WTC11 (cell line): Measurements from ENCODE around the gene WFS1. TPM values are rescaled to one million over a fixed set of nuclear protein-coding genes. Genes with fewer than 3 reads are reported as not detected.

Source experiments
- ATAC-seq: fragments of 200-7000 bp; cut with Tn5 transposase; 2 replicates; pipeline ENCODE4 v1.10.0; 2021; ENCODE audit warnings: mild to moderate bottlenecking, moderate library complexity
- CTCF ChIA-PET: fragments of 300-600 bp; sonication (Branson Sonifier 250); formaldehyde crosslinking; loops from one replicate; lab custom pipeline; 2021; ENCODE audit warnings: antibody characterized with exemption; lab: Charles Lee
- POLR2A ChIA-PET: fragments of 350-600 bp; sonication (Branson Sonifier 250); formaldehyde crosslinking; loops from one replicate; lab custom pipeline; 2021; ENCODE audit warnings: antibody characterized with exemption; lab: Charles Lee
- DNase-seq: peaks from one replicate; pipeline ENCODE4 v3.0.0; 2021; ENCODE audit warnings: low spot score
- H3K27ac Mint-ChIP-seq: 2 replicates; pipeline ENCODE4 v1.8.0; 2021; ENCODE audit warnings: mixed read lengths
- H3K27me3 Mint-ChIP-seq: 2 replicates; pipeline ENCODE4 v1.8.0; 2021; ENCODE audit warnings: low read depth, mild to moderate bottlenecking, moderate library complexity, mixed read lengths
- H3K36me3 Mint-ChIP-seq: 2 replicates; pipeline ENCODE4 v1.8.0; 2021; ENCODE audit warnings: mixed read lengths
- H3K4me1 Mint-ChIP-seq: 2 replicates; pipeline ENCODE4 v1.8.0; 2022; ENCODE audit warnings: mixed read lengths
- H3K4me3 Mint-ChIP-seq: 2 replicates; pipeline ENCODE4 v1.8.0; 2021; ENCODE audit warnings: mild to moderate bottlenecking, moderate library complexity, mixed read lengths
- H3K9me3 Mint-ChIP-seq: 2 replicates; pipeline ENCODE4 v1.8.0; 2021; ENCODE audit warnings: mixed read lengths
- AR ChIP-seq: fragments of 250-450 bp; sonication (Bioruptor Pico); IDR thresholded peaks from 2 replicates; pipeline ENCODE4 v1.9.0; 2021; ENCODE audit warnings: mild to moderate bottlenecking
- CREB1 ChIP-seq: sonication (generic); formaldehyde crosslinking; IDR thresholded peaks from 2 replicates; pipeline ENCODE4 v1.8.0; 2023; ENCODE audit warnings: mild to moderate bottlenecking, missing genetic modification reagents
- E2F1 ChIP-seq: sonication (generic); formaldehyde crosslinking; IDR thresholded peaks from 2 replicates; pipeline ENCODE4 v1.8.0; 2022; ENCODE audit warnings: mild to moderate bottlenecking, missing genetic modification reagents
- EMX1 ChIP-seq: fragments of 250-450 bp; sonication (Bioruptor Pico); IDR thresholded peaks from 2 replicates; pipeline ENCODE4 v1.8.0; 2021; ENCODE audit warnings: mild to moderate bottlenecking
- ESRRA ChIP-seq: sonication (generic); formaldehyde crosslinking; IDR thresholded peaks from 2 replicates; pipeline ENCODE4 v1.8.1; 2022; ENCODE audit warnings: mild to moderate bottlenecking, missing genetic modification reagents, borderline replicate concordance
- GTF2I ChIP-seq: fragments of 250-450 bp; sonication (Bioruptor Pico); conservative IDR thresholded peaks from 2 replicates; pipeline ENCODE4 v1.4.0; 2021; ENCODE audit warnings: mild to moderate bottlenecking
- HMGA2 ChIP-seq: fragments of 250-450 bp; sonication (Bioruptor Pico); IDR thresholded peaks from 2 replicates; pipeline ENCODE4 v1.4.0; 2021; ENCODE audit warnings: mild to moderate bottlenecking, moderate library complexity
- NFATC4 ChIP-seq: fragments of 250-450 bp; sonication (Bioruptor Pico); IDR thresholded peaks from 2 replicates; pipeline ENCODE4 v1.9.0; 2021; ENCODE audit warnings: mild to moderate bottlenecking
- NFYB ChIP-seq: sonication (generic); formaldehyde crosslinking; conservative IDR thresholded peaks from 2 replicates; pipeline ENCODE4 v1.8.0; 2022; ENCODE audit warnings: low read depth, missing genetic modification reagents
- PREB ChIP-seq: sonication (generic); formaldehyde crosslinking; IDR thresholded peaks from 2 replicates; pipeline ENCODE4 v1.8.1; 2022; ENCODE audit warnings: mild to moderate bottlenecking, missing genetic modification reagents, moderate library complexity, borderline replicate concordance
- TCF7 ChIP-seq: sonication (generic); formaldehyde crosslinking; IDR thresholded peaks from 2 replicates; pipeline ENCODE4 v1.8.0; 2022; ENCODE audit warnings: mild to moderate bottlenecking, low read depth, missing genetic modification reagents, moderate library complexity
- ZNF138 ChIP-seq: sonication (generic); formaldehyde crosslinking; conservative IDR thresholded peaks from 2 replicates; pipeline ENCODE4 v1.8.1; 2022; ENCODE audit warnings: mild to moderate bottlenecking, moderate library complexity, missing genetic modification reagents
- ZNF232 ChIP-seq: sonication (generic); formaldehyde crosslinking; IDR thresholded peaks from 2 replicates; pipeline ENCODE4 v1.8.0; 2022; ENCODE audit warnings: mild to moderate bottlenecking, missing genetic modification reagents
- ZNF263 ChIP-seq: sonication (generic); formaldehyde crosslinking; IDR thresholded peaks from 2 replicates; pipeline ENCODE4 v1.8.1; 2022; ENCODE audit warnings: low read depth, mild to moderate bottlenecking, moderate library complexity, missing genetic modification reagents
- ZNF317 ChIP-seq: sonication (generic); formaldehyde crosslinking; IDR thresholded peaks from 2 replicates; pipeline ENCODE4 v1.8.1; 2023; ENCODE audit warnings: low read depth, mild to moderate bottlenecking, moderate library complexity, missing genetic modification reagents, borderline replicate concordance
- ZNF425 ChIP-seq: fragments of 250-450 bp; sonication (Bioruptor Pico); conservative IDR thresholded peaks from 2 replicates; pipeline ENCODE4 v1.9.0; 2021; ENCODE audit warnings: mild to moderate bottlenecking
- total RNA-seq: library from RNA; stranded (reverse); gene quantifications from 3 replicates; pipeline ENCODE4 v1.2.3, GENCODE V29; 2021

WFS1 gene
- total RNA-seq, 1 experiment from 2014 or later = 34.7 TPM

- H3K9me3 Mint-ChIP-seq = no peaks in the 10 kb centered on the region
These were observed 39.8 kb upstream of the WFS1 start for GRCh38 chr4:6229671-6230501.

GRCh38 chr4:6230502-6230785 is 39.2 kb upstream of the WFS1 start:
- no peaks in the 10 kb centered on the region; the same call in 1 of the 2 replicates for H3K4me1 Mint-ChIP-seq
- POLR2A ChIA-PET = no interaction called here
- no peak for DNase-seq
- TF ChIP-seq ZNF232 (CRISPR knock-in tag) (no peak), ZNF425 (CRISPR knock-in tag) (no peak), HMGA2 (no peak), ZNF263 (CRISPR knock-in tag) (no peak), ZNF138 (no peak), PREB (no peak), TCF7 (CRISPR knock-in tag) (no peak), AR (no peak), EMX1 (CRISPR knock-in tag) (no peak), NFYB (CRISPR knock-in tag) (no peak), ZNF317 (CRISPR knock-in tag) (no peak), NFATC4 (CRISPR knock-in tag) (no peak), ESRRA (CRISPR knock-in tag) (no peak), E2F1 (CRISPR knock-in tag) (no peak), GTF2I (CRISPR knock-in tag) (no peak)
- TF ChIP-seq, all 79 proteins: peak for 0
- no peaks in the 10 kb centered on the region for H3K9me3 Mint-ChIP-seq
- H3K27ac Mint-ChIP-seq = no peak overlapping the region
- H3K36me3 Mint-ChIP-seq = no peaks in the 10 kb centered on the region
- no peaks in the 10 kb centered on the region for H3K27me3 Mint-ChIP-seq
- CTCF ChIA-PET = no interaction called here
- H3K4me3 Mint-ChIP-seq = no peak overlapping the region
- no peak for ATAC-seq

More at GRCh38 chr4:6229671-6230501, 39.8 kb upstream of the WFS1 start:
- no peaks in the 10 kb centered on the region; the same call in 1 of the 2 replicates for H3K4me1 Mint-ChIP-seq
- no peak for DNase-seq
- no peak overlapping the region for H3K27ac Mint-ChIP-seq
- H3K36me3 Mint-ChIP-seq = no peaks in the 10 kb centered on the region
- TF ChIP-seq CREB1 (CRISPR knock-in tag) = no peak
- no peaks in the 10 kb centered on the region for H3K27me3 Mint-ChIP-seq
- H3K4me3 Mint-ChIP-seq = no peak overlapping the region
- ChIA-PET POLR2A (no interaction called here), CTCF (interaction anchor here (0.9 to 2.4 kb wide), 2 partner anchors 21 to 101 kb away, joined by 3 to 8 read pairs; no protein-coding TSS in a partner anchor)
- ATAC-seq = no peak
